Lower leg skin (tissue), 3 donors: Measurements from ENCODE around the gene ANKRD2.

ENCODE experiments used
- CTCF ChIP-seq, 3 donors: fragments of 450-650 bp; IDR thresholded peaks; one replicate each; pipeline ENCODE4 v1.5.1; 2016; ENCODE audit warnings: antibody characterized with exemption in 3 of 3, mild to moderate bottlenecking in 3 of 3, moderate library complexity in 2 of 3
- POLR2A ChIP-seq, 2 donors: fragments of 450-650 bp; IDR thresholded peaks; one replicate each; pipeline ENCODE4 v1.6.1; 2016 to 2017; ENCODE audit warnings: antibody characterized with exemption in 2 of 2, mild to moderate bottlenecking in 1 of 2, moderate library complexity in 1 of 2

DNA sequence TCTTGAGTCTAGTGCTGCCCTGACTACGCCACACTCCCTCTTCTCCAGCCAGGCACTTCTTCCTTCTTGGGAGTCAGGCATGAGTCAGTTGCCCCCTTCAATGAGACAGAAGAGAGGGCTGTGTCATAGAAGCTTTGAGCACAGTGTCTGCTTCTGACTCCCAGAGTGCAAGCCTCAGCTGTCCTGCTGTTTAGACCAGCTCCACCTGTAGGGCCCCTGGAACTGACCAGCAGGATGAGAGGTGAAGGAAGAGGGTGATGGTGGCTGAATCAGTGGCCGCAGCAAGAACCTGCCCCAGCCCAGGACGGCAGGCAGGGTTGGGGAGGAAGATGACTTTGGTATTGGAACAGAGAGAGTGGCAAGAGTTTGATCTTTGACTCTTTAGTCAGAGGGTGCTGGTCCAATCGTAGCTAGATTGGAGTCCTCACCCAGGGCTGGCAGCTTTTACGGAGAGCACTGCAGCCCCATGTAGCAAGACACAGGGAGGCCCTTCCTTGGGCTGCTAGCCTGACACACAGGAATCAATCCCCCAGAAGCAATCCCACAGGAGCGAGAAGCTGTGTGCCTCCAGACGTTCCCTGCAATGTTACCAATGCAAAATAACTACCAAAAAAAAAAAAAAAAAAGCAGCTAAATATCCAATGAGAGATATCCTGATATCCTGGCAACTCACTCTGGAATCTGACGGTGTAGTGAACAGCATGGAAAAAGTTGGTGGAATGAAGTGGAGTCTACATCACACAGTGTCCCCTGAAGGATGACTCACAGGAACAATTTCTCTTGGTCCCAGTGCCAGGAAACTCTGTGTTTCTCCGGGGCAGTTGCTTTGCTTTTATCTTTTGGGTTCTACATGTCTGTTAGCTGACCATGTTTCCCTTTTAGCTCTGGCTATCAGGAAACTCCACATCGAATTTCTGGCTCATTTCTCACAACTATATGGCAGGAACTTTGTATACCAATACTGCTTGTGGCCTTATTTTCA lies 23.8 kb downstream of the ANKRD2 start:
- TF ChIP-seq CTCF (IDR thresholded peaks at IDR 0.05) (no peak), POLR2A (IDR thresholded peaks at IDR 0.05) (no peak)
